Activated CD4-positive, CD25-positive, alpha-beta regulatory T cell treated with anti-CD3 and anti-CD28 coated beads, Interleukin-2, amount 50 U/mL, for 72 hours (primary cell): ENCODE measurements around the gene SETDB2.

Source experiments
- DNase-seq: peaks from one replicate; pipeline ENCODE4 v3.0.0; 2021

SETDB2 gene

GRCh38 chr13:49539313-49539712, 95.2 kb downstream of the SETDB2 start:
- no peak for DNase-seq

GRCh38 chr13:49539746-49540145, 95.7 kb downstream of the SETDB2 start:
- DNase-seq: no peak

- no peak for DNase-seq
These were observed 96.5 kb downstream of the SETDB2 start for GRCh38 chr13:49540552-49540951.

GRCh38 chr13:49543656-49544055, 99.6 kb downstream of the SETDB2 start:
- no peak for DNase-seq
